ENCODE data around the gene MPDU1.

GRCh38 chr17:7627250-7628121, 43.8 kb downstream of the MPDU1 start, which contains the start of gene SAT2:
- TF ChIP-seq POLR2A (IDR thresholded peaks at IDR 0.05; ENCODE audit: low read depth) (peak; percentile 66), EP300 (IDR thresholded peaks at IDR 0.05) (no peak)

Data from esophagus muscularis mucosa (tissue), 2 donors.